C4-2B (cell line): ENCODE results near the gene TMTC2.

Source experiments
- ZFX ChIP-seq: fragments of 450-650 bp; IDR thresholded peaks from 2 replicates; pipeline ENCODE4 v1.6.1; 2017
- TF ChIP-seq, protein P1 (sequence below): fragments of 450-650 bp; conservative IDR thresholded peaks from 2 replicates; pipeline ENCODE4 v1.5.1; 2017; ENCODE audit warnings: mild to moderate bottlenecking

DNA sequence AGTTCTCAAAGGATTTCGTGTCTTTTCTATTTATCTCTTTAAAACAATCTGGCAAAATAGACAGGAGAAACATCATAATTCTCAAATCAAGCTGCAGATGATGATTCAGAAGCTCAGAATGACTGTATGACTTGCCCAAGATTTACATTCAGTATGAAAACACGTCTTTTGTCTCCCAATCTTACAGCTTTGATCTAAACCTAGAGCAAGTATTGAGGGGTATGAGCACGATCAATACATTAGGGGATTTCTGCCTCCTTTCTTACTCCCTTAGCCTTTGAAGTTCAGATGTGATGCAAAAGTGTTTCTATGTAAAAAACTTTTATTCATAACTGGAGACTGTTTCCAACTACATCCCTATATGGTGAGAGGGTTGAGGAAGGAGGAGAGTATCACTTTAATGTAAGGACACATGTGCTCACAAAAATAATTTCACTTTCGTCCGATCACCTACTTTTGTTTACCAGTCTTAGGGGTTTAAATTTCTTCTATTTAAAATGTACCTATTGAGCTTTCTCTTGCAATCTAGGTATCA, 454.8 kb downstream of the TMTC2 start:
- TF ChIP-seq, protein P1, sequence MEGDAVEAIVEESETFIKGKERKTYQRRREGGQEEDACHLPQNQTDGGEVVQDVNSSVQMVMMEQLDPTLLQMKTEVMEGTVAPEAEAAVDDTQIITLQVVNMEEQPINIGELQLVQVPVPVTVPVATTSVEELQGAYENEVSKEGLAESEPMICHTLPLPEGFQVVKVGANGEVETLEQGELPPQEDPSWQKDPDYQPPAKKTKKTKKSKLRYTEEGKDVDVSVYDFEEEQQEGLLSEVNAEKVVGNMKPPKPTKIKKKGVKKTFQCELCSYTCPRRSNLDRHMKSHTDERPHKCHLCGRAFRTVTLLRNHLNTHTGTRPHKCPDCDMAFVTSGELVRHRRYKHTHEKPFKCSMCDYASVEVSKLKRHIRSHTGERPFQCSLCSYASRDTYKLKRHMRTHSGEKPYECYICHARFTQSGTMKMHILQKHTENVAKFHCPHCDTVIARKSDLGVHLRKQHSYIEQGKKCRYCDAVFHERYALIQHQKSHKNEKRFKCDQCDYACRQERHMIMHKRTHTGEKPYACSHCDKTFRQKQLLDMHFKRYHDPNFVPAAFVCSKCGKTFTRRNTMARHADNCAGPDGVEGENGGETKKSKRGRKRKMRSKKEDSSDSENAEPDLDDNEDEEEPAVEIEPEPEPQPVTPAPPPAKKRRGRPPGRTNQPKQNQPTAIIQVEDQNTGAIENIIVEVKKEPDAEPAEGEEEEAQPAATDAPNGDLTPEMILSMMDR, result no peak
- TF ChIP-seq ZFX, result no peak
